HG02970 (cell line): ENCODE measurements around the gene TTC39B.

ENCODE experiments used
- ATAC-seq: cut with Tn5 transposase; IDR thresholded peaks from one replicate; pipeline ENCODE4 v1.9.1; 2021; ENCODE audit warnings: mild to moderate bottlenecking, moderate library complexity, moderate number of reproducible peaks; ENCODE audit not compliant: unreplicated experiment, low FRiP score

TTC39B gene

GRCh38 chr9:15139469-15139868, 167.5 kb downstream of the TTC39B start:
- no peak for ATAC-seq

- ATAC-seq, result no peak
Observed at GRCh38 chr9:15138357-15138686, 168.7 kb downstream of the TTC39B start.

GRCh38 chr9:15137658-15138356, 169.2 kb downstream of the TTC39B start:
- no peak for ATAC-seq

- ATAC-seq, result no peak
Observed at GRCh38 chr9:15137089-15137488, 169.9 kb downstream of the TTC39B start.

- no peak for ATAC-seq
Observed at GRCh38 chr9:15136646-15137045, 170.4 kb downstream of the TTC39B start.

- peak; percentile 89 for ATAC-seq
Observed at GRCh38 chr9:15135164-15135792, 171.7 kb downstream of the TTC39B start.

GRCh38 chr9:15133488-15133887, 173.5 kb downstream of the TTC39B start:
- no peak for ATAC-seq

GRCh38 chr9:15132091-15132490, 174.9 kb downstream of the TTC39B start:
- ATAC-seq, result no peak

GRCh38 chr9:15131094-15131493, 175.9 kb downstream of the TTC39B start:
- no peak for ATAC-seq

GRCh38 chr9:15127831-15128230, 179.2 kb downstream of the TTC39B start:
- ATAC-seq, result no peak

GRCh38 chr9:15121630-15122029, 185.4 kb downstream of the TTC39B start:
- no peak for ATAC-seq

- no peak for ATAC-seq
Observed at GRCh38 chr9:15116130-15116580, 190.9 kb downstream of the TTC39B start.

- ATAC-seq, result no peak
Observed at GRCh38 chr9:15115702-15116101, 191.3 kb downstream of the TTC39B start.

GRCh38 chr9:15115041-15115440, 192.0 kb downstream of the TTC39B start:
- no peak for ATAC-seq
